GM19452 (cell line): ENCODE data around the gene NPIPA8.
"Not testable (repeated sequence)": the region's sequence is repeated elsewhere in the genome, so short reads cannot be mapped to it uniquely, and the experiment has no call there.

Experiments
- ATAC-seq: cut with Tn5 transposase; IDR thresholded peaks from one replicate; pipeline ENCODE4 v1.9.1; 2021; ENCODE audit not compliant: unreplicated experiment

NPIPA8 gene

GRCh38 chr16:18336636-18337035 is at the start of gene NPIPA8:
TSS of gene NPIPA8 (minus strand) at chr16:18336736. CDS start at chr16:18332662, 4,074 bp downstream.
- not testable (repeated sequence) for ATAC-seq

- ATAC-seq: not testable (repeated sequence)
Measured at GRCh38 chr16:18385285-18385684, 48.7 kb upstream of the NPIPA8 start.

- ATAC-seq: not testable (repeated sequence)
Measured at GRCh38 chr16:18384869-18385268, 48.3 kb upstream of the NPIPA8 start.

GRCh38 chr16:18384098-18384636 is 47.6 kb upstream of the NPIPA8 start:
- not testable (repeated sequence) for ATAC-seq

- not testable (repeated sequence) for ATAC-seq
Measured at GRCh38 chr16:18382696-18383095, 46.2 kb upstream of the NPIPA8 start.

- ATAC-seq: not testable (repeated sequence)
Measured at GRCh38 chr16:18347742-18348141, 11.2 kb upstream of the NPIPA8 start.

GRCh38 chr16:18346993-18347392 is 10.5 kb upstream of the NPIPA8 start:
- ATAC-seq: not testable (repeated sequence)

GRCh38 chr16:18344634-18345033 is 8.1 kb upstream of the NPIPA8 start:
- not testable (repeated sequence) for ATAC-seq

GRCh38 chr16:18341986-18342385 is 5.5 kb upstream of the NPIPA8 start:
- not testable (repeated sequence) for ATAC-seq

- not testable (repeated sequence) for ATAC-seq
Measured at GRCh38 chr16:18341417-18341960, 5.0 kb upstream of the NPIPA8 start.

- not testable (repeated sequence) for ATAC-seq
Measured at GRCh38 chr16:18339210-18339609, 2.7 kb upstream of the NPIPA8 start.

GRCh38 chr16:18311811-18312210 is 24.7 kb downstream of the NPIPA8 start:
- ATAC-seq: not testable (repeated sequence)

- ATAC-seq: not testable (repeated sequence)
Measured at GRCh38 chr16:18309159-18309558, 27.4 kb downstream of the NPIPA8 start.

- ATAC-seq: not testable (repeated sequence)
Measured at GRCh38 chr16:18307241-18307640, 29.3 kb downstream of the NPIPA8 start.

GRCh38 chr16:18306066-18306465 is 30.5 kb downstream of the NPIPA8 start:
- not testable (repeated sequence) for ATAC-seq

- ATAC-seq: not testable (repeated sequence)
Measured at GRCh38 chr16:18303059-18303706, 33.4 kb downstream of the NPIPA8 start.

- not testable (repeated sequence) for ATAC-seq
Measured at GRCh38 chr16:18297714-18298113, 38.8 kb downstream of the NPIPA8 start.

- not testable (repeated sequence) for ATAC-seq
Measured at GRCh38 chr16:18296931-18297330, 39.6 kb downstream of the NPIPA8 start.

- not testable (repeated sequence) for ATAC-seq
Measured at GRCh38 chr16:18294371-18294770, 42.2 kb downstream of the NPIPA8 start.

- ATAC-seq: not testable (repeated sequence)
Measured at GRCh38 chr16:18293337-18293956, 43.1 kb downstream of the NPIPA8 start.

- not testable (repeated sequence) for ATAC-seq
Measured at GRCh38 chr16:18290959-18291358, 45.6 kb downstream of the NPIPA8 start.

GRCh38 chr16:18286342-18286741 is 50.2 kb downstream of the NPIPA8 start:
- not testable (repeated sequence) for ATAC-seq
